Fibroblast of the aortic adventitia (primary cell): ENCODE measurements around the gene DHX16. TPM values are rescaled to one million over a fixed set of nuclear protein-coding genes. Genes with fewer than 3 reads are reported as not detected.

Experiments used
- DNase-seq: peaks from one replicate; pipeline ENCODE4 v3.0.0-alpha.2; 2010; ENCODE audit warnings: low read depth
- H3K4me3 ChIP-seq: 2 replicates; pipeline ENCODE4 v1.5.1; 2011; ENCODE audit warnings: low read depth, mild to moderate bottlenecking, control low read depth, low read length, moderate library complexity
- total RNA-seq: library from RNA; depleted of rRNA; stranded (reverse); fragments of >200 nt; gene quantifications from 2 replicates; pipeline ENCODE4 v1.2.3, GENCODE V29; 2012; ENCODE audit warnings: low replicate concordance
- TF ChIP-seq, protein P1 (sequence below): IDR thresholded peaks from 2 replicates; pipeline ENCODE4 v1.5.1; 2011; ENCODE audit warnings: mild to moderate bottlenecking, low read length, control low read depth, inconsistent platforms; ENCODE audit not compliant: insufficient read depth

DHX16 gene
- total RNA-seq, 1 donor, result 20.9 TPM

DNA sequence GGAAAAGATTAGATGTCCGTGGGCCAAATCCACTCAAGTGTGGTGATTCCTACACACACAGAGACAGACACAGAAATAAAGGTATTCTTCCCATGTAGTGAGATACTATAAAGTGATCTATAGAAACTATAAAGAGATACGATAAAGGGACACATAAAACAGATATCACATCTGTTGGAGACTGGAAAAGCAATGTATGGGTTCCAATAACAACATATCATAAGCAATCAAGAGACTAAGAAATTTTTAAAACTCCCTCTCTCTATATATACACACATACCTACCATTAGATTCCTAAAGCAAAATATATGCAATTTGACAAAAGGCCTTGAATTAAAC lies 61.0 kb downstream of the DHX16 start:
- H3K4me3 ChIP-seq, result no peak overlapping the region
- TF ChIP-seq, protein P1, sequence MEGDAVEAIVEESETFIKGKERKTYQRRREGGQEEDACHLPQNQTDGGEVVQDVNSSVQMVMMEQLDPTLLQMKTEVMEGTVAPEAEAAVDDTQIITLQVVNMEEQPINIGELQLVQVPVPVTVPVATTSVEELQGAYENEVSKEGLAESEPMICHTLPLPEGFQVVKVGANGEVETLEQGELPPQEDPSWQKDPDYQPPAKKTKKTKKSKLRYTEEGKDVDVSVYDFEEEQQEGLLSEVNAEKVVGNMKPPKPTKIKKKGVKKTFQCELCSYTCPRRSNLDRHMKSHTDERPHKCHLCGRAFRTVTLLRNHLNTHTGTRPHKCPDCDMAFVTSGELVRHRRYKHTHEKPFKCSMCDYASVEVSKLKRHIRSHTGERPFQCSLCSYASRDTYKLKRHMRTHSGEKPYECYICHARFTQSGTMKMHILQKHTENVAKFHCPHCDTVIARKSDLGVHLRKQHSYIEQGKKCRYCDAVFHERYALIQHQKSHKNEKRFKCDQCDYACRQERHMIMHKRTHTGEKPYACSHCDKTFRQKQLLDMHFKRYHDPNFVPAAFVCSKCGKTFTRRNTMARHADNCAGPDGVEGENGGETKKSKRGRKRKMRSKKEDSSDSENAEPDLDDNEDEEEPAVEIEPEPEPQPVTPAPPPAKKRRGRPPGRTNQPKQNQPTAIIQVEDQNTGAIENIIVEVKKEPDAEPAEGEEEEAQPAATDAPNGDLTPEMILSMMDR, result no peak
- no peak for DNase-seq

DNA sequence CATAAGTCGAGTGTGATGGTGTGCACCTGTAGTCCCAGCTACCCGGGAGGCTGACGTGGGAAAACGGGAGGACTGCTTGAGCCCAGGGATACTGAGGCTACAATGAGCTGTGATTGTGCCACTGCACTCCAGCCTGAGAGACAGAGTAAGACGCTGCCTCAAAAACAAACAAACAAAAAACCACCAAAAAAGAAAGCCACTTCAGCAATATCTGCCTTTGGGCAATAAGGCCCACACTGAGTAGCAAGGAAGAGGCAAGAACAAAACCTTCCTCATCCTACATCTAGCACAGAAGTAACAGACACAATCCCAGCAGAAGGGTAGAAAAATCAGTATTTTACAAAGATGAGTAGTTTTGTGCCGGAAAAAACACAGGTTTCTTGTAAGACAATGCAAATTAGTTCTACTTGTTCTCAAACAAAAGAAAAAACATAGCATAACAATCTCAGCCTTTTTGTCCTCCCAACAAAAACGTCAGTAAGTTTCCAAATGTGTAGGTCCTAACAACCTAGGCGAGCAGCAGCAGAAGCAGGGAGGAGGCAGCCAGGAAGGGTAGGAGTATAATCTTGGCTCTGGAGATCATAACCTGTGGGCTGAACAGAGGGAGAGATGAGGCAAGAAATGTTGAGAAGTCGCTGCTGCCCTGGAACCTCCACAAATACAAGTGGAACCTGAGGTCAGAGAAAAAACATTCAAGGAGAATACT lies 61.5 kb downstream of the DHX16 start:
- DNase-seq, result no peak
- no peak overlapping the region for H3K4me3 ChIP-seq
- TF ChIP-seq, protein P1, result no peak

DNA sequence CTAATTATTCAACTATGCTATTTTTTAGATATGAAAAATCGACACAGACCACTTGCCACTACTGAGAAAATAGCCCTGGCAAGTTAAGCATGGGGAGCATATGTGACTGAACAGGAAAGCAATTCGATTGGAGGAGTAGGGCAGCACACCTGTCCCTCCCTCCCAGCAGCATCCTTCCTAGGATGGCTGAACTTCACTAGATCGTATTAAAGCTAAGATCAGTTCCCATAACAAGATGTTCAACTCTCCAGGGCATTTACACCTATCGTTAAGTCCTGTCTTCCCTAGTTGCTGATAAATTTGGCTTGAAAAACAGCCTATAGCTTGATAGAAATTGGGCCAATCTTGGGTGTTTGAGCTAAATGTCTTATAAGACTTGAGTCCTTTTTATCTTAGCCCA lies 62.7 kb downstream of the DHX16 start:
- no peak for DNase-seq
- H3K4me3 ChIP-seq, result no peak overlapping the region
- TF ChIP-seq, protein P1, result no peak

DNA sequence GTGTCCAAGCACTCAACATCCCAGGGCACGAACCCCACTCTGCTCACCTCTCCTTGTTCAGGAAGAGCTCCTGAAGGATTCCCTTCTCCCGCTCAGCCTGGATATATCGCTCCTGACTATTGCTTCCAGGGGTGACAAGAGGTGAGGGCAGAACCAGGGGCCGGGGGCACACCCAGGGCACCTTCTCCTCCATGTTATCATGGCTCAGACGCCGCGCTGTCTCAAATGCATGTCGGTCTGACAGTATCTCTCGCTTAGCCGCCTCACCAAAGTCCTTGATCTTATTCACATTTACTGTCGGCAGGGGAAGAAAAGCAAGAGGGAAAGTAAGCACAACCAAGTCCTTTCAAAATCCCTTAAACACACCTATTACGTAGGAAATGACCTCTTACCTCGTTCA lies 68.8 kb downstream of the DHX16 start:
- no peak overlapping the region for H3K4me3 ChIP-seq

More for the DNA sequence above, 68.8 kb downstream of the DHX16 start:
- no peak for DNase-seq
- TF ChIP-seq, protein P1, result no peak

Other genes starting within 250 kb of the DHX16 start
- 115 and 227 TPM in 2 replicates for gene HLA-E, start 183.5 kb downstream of the DHX16 start, total RNA-seq
- 41.1 and 45.1 TPM in 2 replicates for gene GNL1, start 116.5 kb downstream of the DHX16 start, total RNA-seq
- gene PRR3, start 115.7 kb downstream of the DHX16 start, total RNA-seq, result 2.3 and 11.0 TPM in 2 replicates
- 33.0 and 43.2 TPM in 2 replicates for gene ABCF1, start 101.6 kb downstream of the DHX16 start, total RNA-seq
- 32.1 and 39.1 TPM in 2 replicates for gene PPP1R10, start 55.8 kb downstream of the DHX16 start, total RNA-seq
- 47.7 and 110 TPM in 2 replicates for gene MRPS18B, start 55.2 kb downstream of the DHX16 start, total RNA-seq
- 0.16 and 5.6 TPM in 2 replicates for gene ATAT1, start 46.1 kb downstream of the DHX16 start, total RNA-seq
- gene C6orf136, start 25.9 kb downstream of the DHX16 start, total RNA-seq, result 1.1 and 5.2 TPM in 2 replicates
- gene PPP1R18, start 13.6 kb upstream of the DHX16 start, total RNA-seq, result 33.0 and 82.2 TPM in 2 replicates
- gene NRM, start 18.0 kb upstream of the DHX16 start, total RNA-seq, result 0.82 and 9.9 TPM in 2 replicates
- gene MDC1, start 44.3 kb upstream of the DHX16 start, total RNA-seq, result 3.7 and 12.1 TPM in 2 replicates
- gene TUBB, start 47.3 kb upstream of the DHX16 start, total RNA-seq, result 120 and 996 TPM in 2 replicates
- 77.8 and 109 TPM in 2 replicates for gene FLOT1, start 69.7 kb upstream of the DHX16 start, total RNA-seq
- 23.8 and 26.7 TPM in 2 replicates for gene IER3, start 71.5 kb upstream of the DHX16 start, total RNA-seq
- 7.7 and 41.9 TPM in 2 replicates for gene DDR1, start 211.5 kb upstream of the DHX16 start, total RNA-seq
- 3.8 and 12.7 TPM in 2 replicates for gene GTF2H4, start 235.2 kb upstream of the DHX16 start, total RNA-seq
- 15.6 and 18.5 TPM in 2 replicates for gene VARS2, start 241.2 kb upstream of the DHX16 start, total RNA-seq